NT2/D1 (cell line): Measurements from ENCODE around the gene CD99L2.

ENCODE experiments used
- DNase-seq: peaks from one replicate; pipeline ENCODE4 v3.0.0-alpha.2; 2011; ENCODE audit warnings: low read depth, low spot score
- H3K27me3 ChIP-seq: 2 replicates; pipeline ENCODE4 v1.6.0; 2011; ENCODE audit warnings: mild to moderate bottlenecking; ENCODE audit not compliant: insufficient read length, insufficient read depth
- H3K36me3 ChIP-seq: 2 replicates; pipeline ENCODE4 v1.6.1; 2011; ENCODE audit warnings: mild to moderate bottlenecking, low read length, mixed read lengths; ENCODE audit not compliant: insufficient read depth, insufficient read length
- H3K4me1 ChIP-seq: 2 replicates; pipeline ENCODE4 v1.5.1; 2011; ENCODE audit not compliant: insufficient read depth, insufficient read length
- H3K4me3 ChIP-seq: 2 replicates; pipeline ENCODE4 v1.5.1; 2011; ENCODE audit warnings: low read depth; ENCODE audit not compliant: insufficient read length
- H3K9ac ChIP-seq: 2 replicates; pipeline ENCODE4 v1.6.0; 2011; ENCODE audit warnings: low read depth; ENCODE audit not compliant: insufficient read length
- H3K9me3 ChIP-seq: 2 replicates; pipeline ENCODE4 v1.5.1; 2011; ENCODE audit warnings: mild to moderate bottlenecking, low read length; ENCODE audit not compliant: insufficient read depth
- SUZ12 ChIP-seq: IDR thresholded peaks from 2 replicates; pipeline ENCODE4 v1.6.1; 2011; ENCODE audit not compliant: insufficient read length, insufficient read depth; ENCODE audit errors: extremely low read depth
- YY1 ChIP-seq: IDR thresholded peaks from 2 replicates; pipeline ENCODE4 v1.6.1; 2011; ENCODE audit not compliant: insufficient read length, insufficient read depth
- ZNF274 ChIP-seq: IDR thresholded peaks from 2 replicates; pipeline ENCODE4 v1.6.1; 2011; ENCODE audit warnings: mild to moderate bottlenecking, low read depth, low read length

The CD99L2 gene

GRCh38 chrX:150874448-150874847 is 24.0 kb downstream of the CD99L2 start:
- Histone ChIP-seq H3K9ac (no peak overlapping the region), H3K36me3 (no peaks in the 10 kb centered on the region), H3K27me3 (no peaks in the 10 kb centered on the region), H3K9me3 (no peaks in the 10 kb centered on the region), H3K4me1 (no peaks in the 10 kb centered on the region), H3K4me3 (no peak overlapping the region)
- no peak for TF ChIP-seq YY1
- TF ChIP-seq ZNF274: no peak
- no peak for TF ChIP-seq SUZ12
- no peak for DNase-seq

- Histone ChIP-seq H3K27me3 (no peaks in the 10 kb centered on the region), H3K9me3 (no peaks in the 10 kb centered on the region), H3K9ac (no peak overlapping the region), H3K36me3 (no peaks in the 10 kb centered on the region), H3K4me3 (no peak overlapping the region), H3K4me1 (no peaks in the 10 kb centered on the region)
- no peak for DNase-seq
- TF ChIP-seq SUZ12 (no peak), ZNF274 (no peak)
Observed at GRCh38 chrX:150873616-150874015, 24.9 kb downstream of the CD99L2 start.

- no peak overlapping the region for H3K9ac ChIP-seq
- no peaks in the 10 kb centered on the region for H3K27me3 ChIP-seq
- H3K4me3 ChIP-seq: no peak overlapping the region
- TF ChIP-seq SUZ12 (no peak), ZNF274 (no peak), YY1 (no peak)
- DNase-seq: no peak
- H3K9me3 ChIP-seq: no peaks in the 10 kb centered on the region
- H3K4me1 ChIP-seq: no peaks in the 10 kb centered on the region
- H3K36me3 ChIP-seq: no peaks in the 10 kb centered on the region
Observed at GRCh38 chrX:150872773-150873336, 25.6 kb downstream of the CD99L2 start.

- DNase-seq: no peak
- no peak for TF ChIP-seq YY1
- TF ChIP-seq SUZ12: no peak
- no peak for TF ChIP-seq ZNF274
- Histone ChIP-seq H3K9ac (no peak overlapping the region), H3K4me3 (no peak overlapping the region), H3K27me3 (no peaks in the 10 kb centered on the region), H3K36me3 (no peaks in the 10 kb centered on the region), H3K4me1 (no peaks in the 10 kb centered on the region), H3K9me3 (no peaks in the 10 kb centered on the region)
Observed at GRCh38 chrX:150871341-150871811, 27.1 kb downstream of the CD99L2 start.

- DNase-seq: no peak
- no peaks in the 10 kb centered on the region for H3K36me3 ChIP-seq
- TF ChIP-seq SUZ12 (no peak), ZNF274 (no peak), YY1 (no peak)
- H3K9ac ChIP-seq: no peak overlapping the region
- no peaks in the 10 kb centered on the region for H3K9me3 ChIP-seq
- H3K27me3 ChIP-seq: no peaks in the 10 kb centered on the region
- H3K4me1 ChIP-seq: no peaks in the 10 kb centered on the region
- no peak overlapping the region for H3K4me3 ChIP-seq
Observed at GRCh38 chrX:150870487-150871340, 27.8 kb downstream of the CD99L2 start.

- no peak for TF ChIP-seq YY1
- no peak overlapping the region for H3K9ac ChIP-seq
- no peak for DNase-seq
Observed at GRCh38 chrX:150870029-150870428, 28.4 kb downstream of the CD99L2 start.

GRCh38 chrX:150869450-150869849 is 29.0 kb downstream of the CD99L2 start:
- Histone ChIP-seq H3K9ac (no peak overlapping the region), H3K4me1 (no peaks in the 10 kb centered on the region), H3K9me3 (no peaks in the 10 kb centered on the region), H3K27me3 (no peaks in the 10 kb centered on the region), H3K4me3 (no peak overlapping the region), H3K36me3 (no peaks in the 10 kb centered on the region)
- TF ChIP-seq YY1: no peak
- no peak for TF ChIP-seq ZNF274
- TF ChIP-seq SUZ12: no peak
- no peak for DNase-seq

More at GRCh38 chrX:150870029-150870428, 28.4 kb downstream of the CD99L2 start:
- Histone ChIP-seq H3K4me3 (no peak overlapping the region), H3K27me3 (no peaks in the 10 kb centered on the region), H3K4me1 (no peaks in the 10 kb centered on the region), H3K9me3 (no peaks in the 10 kb centered on the region), H3K36me3 (no peaks in the 10 kb centered on the region)
